ENCODE results near the gene PSAT1. TPM values are rescaled to one million over a fixed set of nuclear protein-coding genes. Genes with fewer than 3 reads are reported as not detected.

The PSAT1 gene
- total RNA-seq, 1 experiment from 2014 or later: 215 TPM

DNA sequence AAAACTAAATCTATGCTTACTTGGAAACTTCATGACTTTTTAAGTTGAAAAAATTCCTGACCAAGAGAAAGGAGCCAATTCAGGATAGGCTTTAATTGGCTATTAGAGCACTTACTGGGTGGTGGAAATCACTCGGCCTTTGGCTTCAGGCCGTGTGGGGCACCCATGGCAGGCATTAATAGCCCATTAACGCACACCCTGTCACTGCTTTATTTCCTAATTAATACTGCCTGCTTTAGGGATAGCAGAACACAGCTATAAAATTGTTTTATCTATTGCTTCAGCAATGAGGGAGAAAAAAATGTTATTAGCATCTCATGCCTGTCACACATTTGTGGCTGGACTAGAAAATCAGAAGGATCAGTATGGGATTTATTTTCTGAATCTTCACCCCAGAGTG, 58.1 kb downstream of the PSAT1 start:
- TF ChIP-seq, protein P1, sequence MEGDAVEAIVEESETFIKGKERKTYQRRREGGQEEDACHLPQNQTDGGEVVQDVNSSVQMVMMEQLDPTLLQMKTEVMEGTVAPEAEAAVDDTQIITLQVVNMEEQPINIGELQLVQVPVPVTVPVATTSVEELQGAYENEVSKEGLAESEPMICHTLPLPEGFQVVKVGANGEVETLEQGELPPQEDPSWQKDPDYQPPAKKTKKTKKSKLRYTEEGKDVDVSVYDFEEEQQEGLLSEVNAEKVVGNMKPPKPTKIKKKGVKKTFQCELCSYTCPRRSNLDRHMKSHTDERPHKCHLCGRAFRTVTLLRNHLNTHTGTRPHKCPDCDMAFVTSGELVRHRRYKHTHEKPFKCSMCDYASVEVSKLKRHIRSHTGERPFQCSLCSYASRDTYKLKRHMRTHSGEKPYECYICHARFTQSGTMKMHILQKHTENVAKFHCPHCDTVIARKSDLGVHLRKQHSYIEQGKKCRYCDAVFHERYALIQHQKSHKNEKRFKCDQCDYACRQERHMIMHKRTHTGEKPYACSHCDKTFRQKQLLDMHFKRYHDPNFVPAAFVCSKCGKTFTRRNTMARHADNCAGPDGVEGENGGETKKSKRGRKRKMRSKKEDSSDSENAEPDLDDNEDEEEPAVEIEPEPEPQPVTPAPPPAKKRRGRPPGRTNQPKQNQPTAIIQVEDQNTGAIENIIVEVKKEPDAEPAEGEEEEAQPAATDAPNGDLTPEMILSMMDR (conservative IDR thresholded peaks at IDR 0.05): no peak
- Histone ChIP-seq H2AFZ (ENCODE audit: low read length) (no peak overlapping the region), H3K27me3 (ENCODE audit: insufficient read depth, low read length) (no peaks in the 10 kb centered on the region), H4K20me1 (ENCODE audit: control insufficient read depth, insufficient read depth, insufficient read length) (no peaks in the 10 kb centered on the region), H3K27ac (ENCODE audit: insufficient read length, low read depth, low read length) (no peak overlapping the region), H4K91ac (ENCODE audit: insufficient read length, low read depth, low read length) (no peak overlapping the region), H3K56ac (ENCODE audit: insufficient read length, low read depth, low read length) (no peak overlapping the region), H4K5ac (ENCODE audit: insufficient read length, low read depth, low read length) (no peak overlapping the region), H3K14ac (ENCODE audit: insufficient read depth, low read length) (no peak overlapping the region), H2AK5ac (ENCODE audit: insufficient read length, low read length) (no peak overlapping the region), H2BK5ac (ENCODE audit: insufficient read length, low read length) (no peak overlapping the region), H3K79me1 (ENCODE audit: insufficient read depth, low read depth, low read length, poor library complexity, severe bottlenecking) (no peaks in the 10 kb centered on the region), H3K4me2 (ENCODE audit: insufficient read depth, insufficient read length, low read length) (no peak overlapping the region), H4K8ac (replicated peaks; ENCODE audit: insufficient read length, low read depth, low read length) (no peak overlapping the region), H3K18ac (ENCODE audit: insufficient read length, low read depth, low read length) (no peak overlapping the region), H3K9me3 (ENCODE audit: control insufficient read depth, low read depth, low read length) (no peaks in the 10 kb centered on the region), H3K4ac (ENCODE audit: low read depth, low read length) (no peak overlapping the region), H3T11ph (ENCODE audit: low read length) (no peak overlapping the region), H3K23ac (ENCODE audit: insufficient read length, low read depth, low read length) (no peak overlapping the region), H3K79me2 (ENCODE audit: insufficient read depth, low read length) (no peaks in the 10 kb centered on the region), H3K4me1 (ENCODE audit: insufficient read depth, low read length) (no peaks in the 10 kb centered on the region), H2BK120ac (ENCODE audit: low read depth, low read length, poor library complexity, severe bottlenecking) (no peak overlapping the region), H3K23me2 (ENCODE audit: insufficient read length, low read depth, low read length, poor library complexity, severe bottlenecking) (no peaks in the 10 kb centered on the region), H2BK20ac (ENCODE audit: low read depth, low read length, poor library complexity, severe bottlenecking) (no peak overlapping the region), H2BK12ac (ENCODE audit: insufficient read length, low read depth, low read length) (no peak overlapping the region), H2BK15ac (ENCODE audit: low read depth, low read length) (no peak overlapping the region), H3K9ac (ENCODE audit: extremely low read depth, insufficient read length, low read length) (no peak overlapping the region)
- Mint-ChIP-seq H3K4me1 (peaks cover 5 to 6% of the 10 kb centered on the region in 2 experiments; a peak in 3 of 4 replicates), H3K27ac (no peak overlapping the region), H3K4me3 (no peak overlapping the region), H3K9me3 (no peaks in the 10 kb centered on the region; a peak in 1 of 5 replicates), H3K27me3 (ENCODE audit: low read depth) (no peaks in the 10 kb centered on the region), H3K36me3 (ENCODE audit: insufficient read depth in 1 of 3, low read depth in 3 of 3) (peaks cover 0 to 5% (median 0%) of the 10 kb centered on the region in 3 experiments; a peak in 4 of 7 replicates)
- WGBS (ENCODE audit: extremely low coverage, insufficient read length, low lambda C conversion rate): no CpG with 5 or more reads among the region's 3 CpGs
- DNase-seq: no peak
